Activated CD4-positive, alpha-beta T cell treated with anti-CD3 and anti-CD28 coated beads, Interleukin-2, amount 10 ng/mL, durations not matched to agents 7 days and 5 days (primary cell): ENCODE measurements around the gene MAGI2. TPM values are rescaled to one million over a fixed set of nuclear protein-coding genes. Genes with fewer than 3 reads are reported as not detected.

Experiments used
- CTCF ChIA-PET: fragments of 350-600 bp; sonication (Branson Sonifier 250); formaldehyde crosslinking; loops from one replicate; lab custom pipeline; 2021; ENCODE audit warnings: antibody characterized with exemption; lab: Charles Lee
- POLR2A ChIA-PET: fragments of 350-600 bp; sonication (Branson Sonifier 250); formaldehyde crosslinking; loops from one replicate; lab custom pipeline; 2021; ENCODE audit warnings: antibody characterized with exemption; lab: Charles Lee
- DNase-seq: peaks from one replicate; pipeline ENCODE4 v3.0.0-alpha.2; 2020
- H3K27ac Mint-ChIP-seq: one replicate; pipeline ENCODE4 v1.8.0; 2021; ENCODE audit warnings: mild to moderate bottlenecking, moderate library complexity, mixed read lengths
- H3K27me3 Mint-ChIP-seq: one replicate; pipeline ENCODE4 v1.8.0; 2021; ENCODE audit warnings: mixed read lengths
- H3K36me3 Mint-ChIP-seq: one replicate; pipeline ENCODE4 v1.8.0; 2021; ENCODE audit warnings: low read depth, mixed read lengths
- H3K4me1 Mint-ChIP-seq: one replicate; pipeline ENCODE4 v1.8.0; 2021; ENCODE audit warnings: mixed read lengths
- H3K4me3 Mint-ChIP-seq: one replicate; pipeline ENCODE4 v1.8.0; 2021; ENCODE audit warnings: mild to moderate bottlenecking, moderate library complexity, mixed read lengths
- H3K9me3 Mint-ChIP-seq: one replicate; pipeline ENCODE4 v1.8.0; 2021; ENCODE audit warnings: mixed read lengths
- total RNA-seq, 2 experiments: library from RNA; stranded (reverse); gene quantifications; one replicate each; pipeline ENCODE4 v1.2.3, GENCODE V29; 2021

The MAGI2 gene
- total RNA-seq, 2 experiments from 2014 or later = 0.05 to 0.10 TPM

DNA sequence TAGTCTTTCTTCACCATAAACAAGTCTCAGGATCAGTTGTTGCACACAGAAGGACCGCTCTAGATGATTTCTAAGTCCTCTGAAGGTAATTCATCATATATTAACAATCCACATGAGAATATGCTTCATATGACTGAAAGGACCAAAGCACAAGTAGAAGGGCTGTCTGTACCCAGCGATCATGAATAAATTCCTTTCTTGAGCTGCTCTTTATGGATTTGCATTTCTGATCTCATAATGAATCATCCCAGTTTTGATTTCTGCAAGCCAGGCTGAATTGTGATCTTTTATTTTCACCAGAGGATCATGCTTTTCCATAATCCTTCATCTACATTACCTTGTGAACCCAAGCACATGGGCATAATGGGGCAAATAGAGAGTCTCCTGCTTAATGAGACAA is 675.6 kb downstream of the MAGI2 start:
- Mint-ChIP-seq H3K4me3 (no peak overlapping the region), H3K4me1 (no peaks in the 10 kb centered on the region), H3K27me3 (no peaks in the 10 kb centered on the region), H3K9me3 (no peaks in the 10 kb centered on the region), H3K27ac (no peak overlapping the region), H3K36me3 (no peaks in the 10 kb centered on the region)
- ChIA-PET POLR2A (no interaction called here), CTCF (no interaction called here)
- DNase-seq = no peak

GRCh38 chr7:78770422-78771410 is 682.8 kb downstream of the MAGI2 start:
- Mint-ChIP-seq H3K36me3 (no peaks in the 10 kb centered on the region), H3K27ac (no peak overlapping the region), H3K27me3 (peaks cover 3% of the 10 kb centered on the region), H3K9me3 (no peaks in the 10 kb centered on the region), H3K4me1 (no peaks in the 10 kb centered on the region), H3K4me3 (no peak overlapping the region)
- CTCF ChIA-PET = no interaction called here
- POLR2A ChIA-PET = no interaction called here
- no peak for DNase-seq

- Mint-ChIP-seq H3K4me1 (no peaks in the 10 kb centered on the region), H3K36me3 (no peaks in the 10 kb centered on the region), H3K27me3 (peaks cover 3% of the 10 kb centered on the region), H3K9me3 (no peaks in the 10 kb centered on the region), H3K27ac (no peak overlapping the region), H3K4me3 (no peak overlapping the region)
- POLR2A ChIA-PET = no interaction called here
- no peak for DNase-seq
- CTCF ChIA-PET = no interaction called here
These were observed 683.9 kb downstream of the MAGI2 start for GRCh38 chr7:78769481-78770101.

GRCh38 chr7:78768859-78769258 is 684.6 kb downstream of the MAGI2 start:
- POLR2A ChIA-PET = no interaction called here
- Mint-ChIP-seq H3K9me3 (no peaks in the 10 kb centered on the region), H3K27me3 (peaks cover 3% of the 10 kb centered on the region), H3K4me3 (no peak overlapping the region), H3K36me3 (no peaks in the 10 kb centered on the region), H3K4me1 (no peaks in the 10 kb centered on the region), H3K27ac (no peak overlapping the region)
- CTCF ChIA-PET = interaction anchor here (0.6 kb wide), 1 partner anchor 601 kb away, joined by 3 read pairs; no protein-coding TSS in a partner anchor
- DNase-seq = no peak

GRCh38 chr7:78765943-78766729 is 687.3 kb downstream of the MAGI2 start:
- no peak overlapping the region for H3K27ac Mint-ChIP-seq
- no peak overlapping the region for H3K4me3 Mint-ChIP-seq
- no peaks in the 10 kb centered on the region for H3K9me3 Mint-ChIP-seq
- H3K36me3 Mint-ChIP-seq = no peaks in the 10 kb centered on the region
- ChIA-PET CTCF (interaction anchor here (1.7 kb wide), 1 partner anchor 10 kb away, joined by 4 read pairs; no protein-coding TSS in a partner anchor), POLR2A (no interaction called here)
- no peaks in the 10 kb centered on the region for H3K4me1 Mint-ChIP-seq
- peaks cover 2% of the 10 kb centered on the region for H3K27me3 Mint-ChIP-seq
- no peak for DNase-seq

GRCh38 chr7:78764571-78764970 is 688.9 kb downstream of the MAGI2 start:
- ChIA-PET CTCF (no interaction called here), POLR2A (no interaction called here)
- no peak for DNase-seq
- Mint-ChIP-seq H3K4me1 (no peaks in the 10 kb centered on the region), H3K27ac (no peak overlapping the region), H3K27me3 (no peaks in the 10 kb centered on the region), H3K36me3 (no peaks in the 10 kb centered on the region), H3K4me3 (no peak overlapping the region), H3K9me3 (no peaks in the 10 kb centered on the region)

- Mint-ChIP-seq H3K4me1 (no peaks in the 10 kb centered on the region), H3K36me3 (no peaks in the 10 kb centered on the region), H3K27me3 (no peaks in the 10 kb centered on the region), H3K9me3 (no peaks in the 10 kb centered on the region), H3K4me3 (no peak overlapping the region), H3K27ac (no peak overlapping the region)
- POLR2A ChIA-PET = no interaction called here
- DNase-seq = no peak
- CTCF ChIA-PET = no interaction called here
These were observed 690.8 kb downstream of the MAGI2 start for GRCh38 chr7:78762625-78763024.

DNA sequence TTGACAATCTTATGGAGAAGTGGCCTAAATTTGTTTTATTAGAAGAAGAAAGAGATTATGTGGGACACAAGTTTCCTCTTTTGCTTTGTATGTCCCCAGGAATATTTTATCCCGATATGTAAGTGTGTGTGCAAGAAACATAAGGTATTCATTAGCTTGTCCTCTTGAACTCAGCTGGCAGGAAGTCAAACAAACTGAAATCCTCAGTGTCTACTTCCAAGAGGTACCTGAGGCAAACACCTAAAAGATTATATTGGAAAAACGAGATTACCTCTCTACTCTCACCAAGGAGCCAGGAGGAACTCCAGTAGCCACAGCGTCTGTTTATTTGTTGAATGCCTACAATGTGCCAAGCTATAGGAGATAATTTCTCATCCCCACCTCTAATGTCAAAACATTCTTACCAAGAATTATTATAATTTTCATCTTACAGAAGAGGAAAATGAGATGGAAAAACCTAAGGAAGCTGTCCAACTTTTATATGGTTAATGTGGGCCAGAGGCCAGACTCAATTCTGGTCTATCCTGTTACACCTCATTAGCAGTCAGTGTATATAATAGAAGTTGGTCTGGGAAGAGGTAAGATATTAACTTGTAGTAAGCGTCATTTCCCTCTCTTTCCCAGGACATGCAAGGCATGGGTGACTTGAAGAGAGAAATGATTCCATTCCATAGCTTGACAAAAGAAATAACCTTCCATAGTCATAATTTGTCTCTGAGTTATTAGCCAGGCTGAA is 692.7 kb downstream of the MAGI2 start:
- Mint-ChIP-seq H3K4me1 (no peaks in the 10 kb centered on the region), H3K36me3 (no peaks in the 10 kb centered on the region)
- CTCF ChIA-PET = interaction anchor here (0.7 kb wide), 1 partner anchor 89 kb away, joined by 3 read pairs; no protein-coding TSS in a partner anchor

GRCh38 chr7:78752554-78752953 is 700.9 kb downstream of the MAGI2 start:
- no peak overlapping the region for H3K27ac Mint-ChIP-seq
- no peaks in the 10 kb centered on the region for H3K27me3 Mint-ChIP-seq
- H3K4me1 Mint-ChIP-seq = no peaks in the 10 kb centered on the region
- no peaks in the 10 kb centered on the region for H3K36me3 Mint-ChIP-seq
- no peak for DNase-seq
- ChIA-PET POLR2A (no interaction called here), CTCF (no interaction called here)
- no peaks in the 10 kb centered on the region for H3K9me3 Mint-ChIP-seq
- H3K4me3 Mint-ChIP-seq = no peak overlapping the region

More for the DNA sequence above, 692.7 kb downstream of the MAGI2 start:
- H3K4me3 Mint-ChIP-seq = no peak overlapping the region
- no peak overlapping the region for H3K27ac Mint-ChIP-seq
- H3K9me3 Mint-ChIP-seq = no peaks in the 10 kb centered on the region
- H3K27me3 Mint-ChIP-seq = no peaks in the 10 kb centered on the region
- POLR2A ChIA-PET = no interaction called here
- no peak for DNase-seq

GRCh38 chr7:78751253-78751652 is 702.2 kb downstream of the MAGI2 start:
- no peak overlapping the region for H3K4me3 Mint-ChIP-seq
- POLR2A ChIA-PET = no interaction called here

GRCh38 chr7:78749052-78749746 is 704.3 kb downstream of the MAGI2 start:
- Mint-ChIP-seq H3K9me3 (no peaks in the 10 kb centered on the region), H3K36me3 (no peaks in the 10 kb centered on the region), H3K4me3 (no peak overlapping the region), H3K27ac (no peak overlapping the region), H3K4me1 (no peaks in the 10 kb centered on the region), H3K27me3 (no peaks in the 10 kb centered on the region)
- POLR2A ChIA-PET = no interaction called here
- no peak for DNase-seq
- CTCF ChIA-PET = no interaction called here

More at GRCh38 chr7:78751253-78751652, 702.2 kb downstream of the MAGI2 start:
- CTCF ChIA-PET = no interaction called here
- Mint-ChIP-seq H3K9me3 (no peaks in the 10 kb centered on the region), H3K27me3 (no peaks in the 10 kb centered on the region), H3K36me3 (no peaks in the 10 kb centered on the region), H3K4me1 (no peaks in the 10 kb centered on the region), H3K27ac (no peak overlapping the region)
- no peak for DNase-seq

DNA sequence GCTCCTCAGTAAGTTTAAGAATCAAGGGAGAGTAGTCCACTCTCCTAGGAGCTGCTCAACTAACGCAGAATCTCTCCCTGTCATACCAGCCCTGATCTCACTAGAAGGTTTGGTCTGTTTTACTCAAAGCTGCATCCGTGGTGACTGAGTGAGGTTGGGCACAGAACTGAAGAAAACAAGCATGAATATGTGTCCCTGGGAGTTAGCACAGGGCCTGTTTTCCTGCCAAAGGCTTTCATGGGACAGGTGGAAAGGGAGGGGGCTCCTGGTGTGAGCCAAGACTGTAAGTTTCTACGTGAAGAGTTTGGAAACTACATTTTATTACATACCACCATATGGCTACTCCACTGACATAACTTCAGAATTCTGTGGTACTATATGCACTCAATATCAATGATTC is 705.9 kb downstream of the MAGI2 start:
- POLR2A ChIA-PET = no interaction called here
- H3K4me3 Mint-ChIP-seq = no peak overlapping the region
- H3K27me3 Mint-ChIP-seq = no peaks in the 10 kb centered on the region
- no peaks in the 10 kb centered on the region for H3K4me1 Mint-ChIP-seq
- CTCF ChIA-PET = no interaction called here
- H3K9me3 Mint-ChIP-seq = no peaks in the 10 kb centered on the region
- no peak for DNase-seq
- H3K36me3 Mint-ChIP-seq = no peaks in the 10 kb centered on the region
- H3K27ac Mint-ChIP-seq = no peak overlapping the region
